Measurements from ENCODE around the gene SMAD5.

- TF ChIP-seq FOXP2 (optimal IDR thresholded peaks at IDR 0.05; ENCODE audit: control extremely low read depth, extremely low read length, insufficient read depth): no peak
- TF ChIP-seq EZH2 (IDR thresholded peaks at IDR 0.05): no peak
- no peak for TF ChIP-seq POLR2AphosphoS5 (IDR thresholded peaks at IDR 0.05; ENCODE audit: borderline replicate concordance, low read depth, low read length)
Measured at GRCh38 chr5:136212252-136212721, 79.6 kb downstream of the SMAD5 start.
